ENCODE results near the gene NMNAT1. TPM values are rescaled to one million over a fixed set of nuclear protein-coding genes. Genes with fewer than 3 reads are reported as not detected.
A peak's percentile ranks its signal among the peaks of the same experiment; 100 is the strongest.

The NMNAT1 gene
- total RNA-seq, 2 donors from 2014 or later, result 10.0 to 13.9 TPM

GRCh38 chr1:9929431-9930385, 13.6 kb upstream of the NMNAT1 start:
- no peaks in the 10 kb centered on the region for H3K4me1 ChIP-seq
- H3K4me3 ChIP-seq, result no peak overlapping the region
- TF ChIP-seq, protein P1, sequence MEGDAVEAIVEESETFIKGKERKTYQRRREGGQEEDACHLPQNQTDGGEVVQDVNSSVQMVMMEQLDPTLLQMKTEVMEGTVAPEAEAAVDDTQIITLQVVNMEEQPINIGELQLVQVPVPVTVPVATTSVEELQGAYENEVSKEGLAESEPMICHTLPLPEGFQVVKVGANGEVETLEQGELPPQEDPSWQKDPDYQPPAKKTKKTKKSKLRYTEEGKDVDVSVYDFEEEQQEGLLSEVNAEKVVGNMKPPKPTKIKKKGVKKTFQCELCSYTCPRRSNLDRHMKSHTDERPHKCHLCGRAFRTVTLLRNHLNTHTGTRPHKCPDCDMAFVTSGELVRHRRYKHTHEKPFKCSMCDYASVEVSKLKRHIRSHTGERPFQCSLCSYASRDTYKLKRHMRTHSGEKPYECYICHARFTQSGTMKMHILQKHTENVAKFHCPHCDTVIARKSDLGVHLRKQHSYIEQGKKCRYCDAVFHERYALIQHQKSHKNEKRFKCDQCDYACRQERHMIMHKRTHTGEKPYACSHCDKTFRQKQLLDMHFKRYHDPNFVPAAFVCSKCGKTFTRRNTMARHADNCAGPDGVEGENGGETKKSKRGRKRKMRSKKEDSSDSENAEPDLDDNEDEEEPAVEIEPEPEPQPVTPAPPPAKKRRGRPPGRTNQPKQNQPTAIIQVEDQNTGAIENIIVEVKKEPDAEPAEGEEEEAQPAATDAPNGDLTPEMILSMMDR (IDR thresholded peaks at IDR 0.05), result no peak
- H3K9me3 ChIP-seq, result no peaks in the 10 kb centered on the region
- peaks cover 45% of the 10 kb centered on the region for H3K36me3 ChIP-seq
- H3K27ac ChIP-seq, result peak overlapping the region in 1 of 2 donors; percentile 2
- DNase-seq (ENCODE audit: low spot score), result no peak
- H3K27me3 ChIP-seq, result no peaks in the 10 kb centered on the region

DNA sequence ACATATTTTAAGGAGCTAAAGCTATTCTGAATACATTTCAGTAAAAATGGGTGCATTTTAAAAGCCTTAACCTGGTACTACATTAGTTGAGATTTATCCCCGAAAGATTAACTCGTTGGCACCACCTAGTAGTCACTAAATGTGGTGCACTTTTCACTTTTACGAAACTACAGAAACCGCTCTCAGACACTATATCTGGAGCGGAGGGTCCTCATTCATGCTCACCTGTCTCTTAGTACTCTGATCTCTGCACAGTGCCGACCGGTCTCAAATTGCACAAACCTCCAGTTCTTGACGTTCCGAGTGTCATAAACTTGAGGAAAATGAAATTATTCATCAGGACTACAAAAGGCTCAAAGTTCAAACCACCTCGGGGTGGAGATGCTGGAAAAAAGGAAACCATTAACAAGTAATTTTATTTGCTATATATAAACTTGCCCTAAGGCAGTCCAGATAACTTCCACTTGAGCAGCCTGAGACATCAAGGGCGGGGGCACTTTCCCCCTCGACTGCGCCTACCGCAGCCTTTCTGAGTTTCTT, 806 bp upstream of the NMNAT1 start:
- H3K36me3 ChIP-seq, result no peaks in the 10 kb centered on the region
- peak overlapping the region; percentile 92 to 94 for H3K27ac ChIP-seq
- H3K27me3 ChIP-seq, result no peaks in the 10 kb centered on the region
- H3K4me1 ChIP-seq, result peaks cover 0 to 22% of the 10 kb centered on the region in 2 donors
- DNase-seq (ENCODE audit: low spot score), result no peak
- peak overlapping the region; percentile 68 to 83 for H3K4me3 ChIP-seq
- no peaks in the 10 kb centered on the region for H3K9me3 ChIP-seq
- TF ChIP-seq, protein P1 (IDR thresholded peaks at IDR 0.05), result peak in 1 of 2 donors; percentile 52

DNA sequence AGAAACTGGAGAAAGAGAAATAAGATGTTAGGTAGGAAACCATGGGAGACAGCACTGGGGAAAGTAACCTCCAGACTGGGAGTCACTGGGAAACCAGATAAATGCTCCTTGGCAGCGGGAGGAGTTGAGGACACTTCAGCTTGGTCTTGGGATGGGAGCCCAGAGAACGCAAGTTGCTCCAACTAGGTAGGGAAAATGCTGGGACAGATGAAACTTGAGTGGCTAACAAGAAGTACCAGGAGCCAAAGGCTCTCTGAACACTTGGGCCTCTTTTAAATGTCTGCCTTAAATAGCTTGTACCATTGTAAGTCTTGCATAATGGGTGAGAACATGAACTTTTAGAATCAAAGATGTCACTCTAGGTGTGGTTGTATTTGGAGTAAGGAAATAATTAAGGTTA, 3.0 kb downstream of the NMNAT1 start:
- Histone ChIP-seq H3K4me3 (no peak overlapping the region), H3K9me3 (no peaks in the 10 kb centered on the region), H3K36me3 (no peaks in the 10 kb centered on the region), H3K4me1 (peaks cover 0 to 30% of the 10 kb centered on the region in 2 donors), H3K27me3 (no peaks in the 10 kb centered on the region), H3K27ac (no peak overlapping the region)
- DNase-seq (ENCODE audit: low spot score), result no peak
- TF ChIP-seq, protein P1 (IDR thresholded peaks at IDR 0.05), result no peak

GRCh38 chr1:9957726-9958125, 14.5 kb downstream of the NMNAT1 start:
- H3K27ac ChIP-seq, result no peak overlapping the region
- TF ChIP-seq, protein P1 (IDR thresholded peaks at IDR 0.05), result no peak
- no peak for DNase-seq (ENCODE audit: low spot score)
- no peak overlapping the region for H3K4me3 ChIP-seq
- H3K27me3 ChIP-seq, result no peaks in the 10 kb centered on the region
- no peaks in the 10 kb centered on the region for H3K36me3 ChIP-seq
- H3K4me1 ChIP-seq, result no peaks in the 10 kb centered on the region
- no peaks in the 10 kb centered on the region for H3K9me3 ChIP-seq

GRCh38 chr1:9960011-9960410, 16.7 kb downstream of the NMNAT1 start:
- TF ChIP-seq, protein P1 (IDR thresholded peaks at IDR 0.05), result no peak
- Histone ChIP-seq H3K27ac (no peak overlapping the region), H3K27me3 (no peaks in the 10 kb centered on the region), H3K9me3 (no peaks in the 10 kb centered on the region), H3K36me3 (no peaks in the 10 kb centered on the region), H3K4me1 (no peaks in the 10 kb centered on the region), H3K4me3 (no peak overlapping the region)
- DNase-seq (ENCODE audit: low spot score), result no peak

All from right atrium auricular region (tissue), 2 donors.